SK-N-MC (cell line): ENCODE measurements around the gene TLCD5.

Experiments used
- DNase-seq: peaks from one replicate; pipeline ENCODE4 v3.0.0-alpha.2; 2011; ENCODE audit warnings: low read depth, low spot score
- H3K27ac ChIP-seq: fragments of 200-600 bp; sonication (generic); 2 replicates; pipeline ENCODE4 v1.5.1; 2016; ENCODE audit warnings: mixed run types
- H3K36me3 ChIP-seq: fragments of 200-600 bp; sonication (generic); 2 replicates; pipeline ENCODE4 v1.6.1; 2017; ENCODE audit warnings: antibody characterized with exemption, low read length, mixed read lengths; ENCODE audit not compliant: insufficient read depth
- H3K4me3 ChIP-seq: fragments of 200-600 bp; sonication (generic); 2 replicates; pipeline ENCODE4 v1.5.1; 2016
- H3K9ac ChIP-seq: fragments of 200-600 bp; sonication (generic); 2 replicates; pipeline ENCODE4 v1.8.0; 2017; ENCODE audit warnings: mixed run types, mixed read lengths; ENCODE audit not compliant: insufficient read length
- H3K9me3 ChIP-seq: fragments of 200-600 bp; sonication (generic); 2 replicates; pipeline ENCODE4 v1.6.1; 2017; ENCODE audit warnings: low read depth, mild to moderate bottlenecking, antibody characterized with exemption, low read length, moderate library complexity, mixed read lengths
- EZH2 ChIP-seq: fragments of 200-600 bp; sonication (generic); IDR thresholded peaks from one replicate; pipeline ENCODE4 v1.6.1; 2017; ENCODE audit warnings: antibody characterized with exemption
- FOXP2 ChIP-seq: optimal IDR thresholded peaks from 2 replicates; pipeline ENCODE3; 2011; ENCODE audit warnings: mild to moderate bottlenecking, moderate library complexity; ENCODE audit not compliant: insufficient read depth; ENCODE audit errors: extremely low read length, control extremely low read depth
- POLR2AphosphoS5 ChIP-seq: IDR thresholded peaks from 2 replicates; pipeline ENCODE4 v1.6.1; 2012; ENCODE audit warnings: mild to moderate bottlenecking, low read depth, low read length, borderline replicate concordance

TLCD5 gene

DNA sequence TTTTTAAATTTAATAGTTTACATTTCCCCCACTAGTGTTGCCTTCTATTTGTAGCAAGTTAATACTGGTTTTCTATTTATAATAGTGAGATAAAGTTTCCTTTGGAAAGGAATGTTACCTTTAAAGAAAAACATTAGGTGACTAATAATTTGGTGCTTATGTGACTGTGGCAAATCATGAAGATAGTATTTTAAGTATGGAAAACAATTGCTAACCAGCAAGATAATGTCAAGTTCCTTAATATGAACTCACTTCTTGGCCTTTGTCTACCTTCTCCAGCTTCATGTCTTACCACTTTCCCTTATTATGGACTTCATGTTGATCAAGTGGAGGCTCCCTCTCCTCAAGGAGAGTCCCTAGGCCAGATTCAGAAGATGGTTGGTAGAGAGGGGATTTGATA is 38.3 kb downstream of the TLCD5 start:
- H3K27ac ChIP-seq = no peak overlapping the region
- DNase-seq = no peak

GRCh38 chr11:120365512-120365911 is 40.4 kb downstream of the TLCD5 start:
- no peak overlapping the region for H3K9ac ChIP-seq
- no peak overlapping the region for H3K4me3 ChIP-seq
- H3K9me3 ChIP-seq = no peaks in the 10 kb centered on the region
- no peak for DNase-seq
- H3K36me3 ChIP-seq = 0 out of 2 replicates have a peak, but pooled peaks cover 2% of the 10 kb centered on the region
- no peak overlapping the region for H3K27ac ChIP-seq
- no peak for TF ChIP-seq FOXP2

More for the DNA sequence above, 38.3 kb downstream of the TLCD5 start:
- H3K9me3 ChIP-seq = no peaks in the 10 kb centered on the region
- no peak overlapping the region for H3K4me3 ChIP-seq
- 0 out of 2 replicates have a peak, but pooled peaks cover 2% of the 10 kb centered on the region for H3K36me3 ChIP-seq
- TF ChIP-seq POLR2AphosphoS5 (no peak), EZH2 (no peak), FOXP2 (no peak)
- no peak overlapping the region for H3K9ac ChIP-seq

DNA sequence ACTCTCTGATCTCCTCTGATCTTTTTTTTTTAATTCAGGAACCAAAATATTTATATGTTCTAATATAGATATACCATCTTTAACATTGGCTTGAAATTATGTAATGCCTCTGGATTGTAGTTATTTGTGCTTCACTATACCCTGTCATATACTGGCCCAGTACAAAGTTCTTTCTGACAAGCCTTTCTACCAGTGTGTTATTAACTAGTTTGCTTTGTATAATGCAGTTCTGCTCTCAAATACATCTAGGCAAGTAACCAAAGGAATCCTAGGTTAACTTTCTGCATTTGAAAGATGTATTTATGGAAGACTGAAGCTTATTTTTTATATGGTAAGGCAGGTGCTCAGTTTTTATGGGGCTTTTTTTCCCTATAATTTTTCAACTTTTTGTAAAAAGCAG is 47.2 kb downstream of the TLCD5 start:
- DNase-seq = no peak
- Histone ChIP-seq H3K36me3 (no peaks in the 10 kb centered on the region; the same call in 1 of the 2 replicates), H3K4me3 (no peak overlapping the region), H3K9ac (no peak overlapping the region), H3K9me3 (no peaks in the 10 kb centered on the region), H3K27ac (no peak overlapping the region)
- TF ChIP-seq POLR2AphosphoS5 (no peak), FOXP2 (no peak), EZH2 (no peak)

DNA sequence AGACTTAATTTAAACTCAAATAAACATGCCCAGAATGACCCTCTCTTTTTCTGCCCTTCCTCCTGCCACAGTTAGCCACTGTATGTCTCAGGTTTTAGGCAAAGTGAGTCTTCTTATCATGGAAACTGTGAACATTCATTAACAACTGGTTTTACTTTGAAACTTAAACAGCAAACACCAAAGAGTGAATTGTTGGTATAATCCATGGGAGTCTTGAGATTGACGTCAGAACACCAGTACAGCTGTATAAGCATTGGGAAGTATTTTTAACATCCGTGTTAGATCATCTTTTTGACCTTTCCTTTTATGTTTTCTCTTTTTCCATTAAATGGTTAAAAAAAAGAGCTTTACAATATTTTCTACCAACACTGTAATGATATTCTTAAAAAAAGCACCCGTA is 50.0 kb downstream of the TLCD5 start:
- Histone ChIP-seq H3K36me3 (peaks cover 5% of the 10 kb centered on the region), H3K9ac (no peak overlapping the region), H3K27ac (no peak overlapping the region), H3K4me3 (no peak overlapping the region), H3K9me3 (no peaks in the 10 kb centered on the region)
- TF ChIP-seq EZH2 (no peak), FOXP2 (no peak), POLR2AphosphoS5 (no peak)
- DNase-seq = no peak

GRCh38 chr11:120376547-120377182 is 51.6 kb downstream of the TLCD5 start:
- DNase-seq = no peak
- TF ChIP-seq EZH2 = no peak
- TF ChIP-seq FOXP2 = no peak
- no peak for TF ChIP-seq POLR2AphosphoS5
- Histone ChIP-seq H3K36me3 (peaks cover 5% of the 10 kb centered on the region), H3K9me3 (no peaks in the 10 kb centered on the region), H3K27ac (no peak overlapping the region), H3K4me3 (no peak overlapping the region), H3K9ac (no peak overlapping the region)

GRCh38 chr11:120378474-120378873 is 53.4 kb downstream of the TLCD5 start:
- no peak for DNase-seq
- TF ChIP-seq EZH2 = no peak
- peaks cover 5% of the 10 kb centered on the region for H3K36me3 ChIP-seq
- no peaks in the 10 kb centered on the region for H3K9me3 ChIP-seq
- no peak overlapping the region for H3K9ac ChIP-seq
- H3K4me3 ChIP-seq = no peak overlapping the region
- H3K27ac ChIP-seq = no peak overlapping the region

- Histone ChIP-seq H3K36me3 (peaks cover 5% of the 10 kb centered on the region), H3K27ac (no peak overlapping the region), H3K9ac (no peak overlapping the region), H3K9me3 (no peaks in the 10 kb centered on the region), H3K4me3 (no peak overlapping the region)
- DNase-seq = no peak
- TF ChIP-seq EZH2 = no peak
- no peak for TF ChIP-seq POLR2AphosphoS5
These were observed 56.3 kb downstream of the TLCD5 start for GRCh38 chr11:120381401-120381800.
